ENCODE measurements around the gene EP400. TPM values are rescaled to one million over a fixed set of nuclear protein-coding genes. Genes with fewer than 3 reads are reported as not detected.

The EP400 gene
- total RNA-seq, 1 donor: 14.5 TPM

- Histone ChIP-seq H3K4me2 (ENCODE audit: insufficient read depth, low read length) (no peak overlapping the region), H3K27ac (ENCODE audit: low read depth, low read length) (no peak overlapping the region), H3K4me3 (ENCODE audit: insufficient read depth, low read length) (no peak overlapping the region), H3K27me3 (ENCODE audit: insufficient read depth, low read length) (no peaks in the 10 kb centered on the region), H2AFZ (ENCODE audit: low read length) (no peak overlapping the region), H3K36me3 (ENCODE audit: insufficient read depth, low read length) (peaks cover 34% of the 10 kb centered on the region), H3K9me3 (ENCODE audit: low read depth, low read length) (no peaks in the 10 kb centered on the region), H3K79me2 (ENCODE audit: insufficient read depth, low read length) (no peaks in the 10 kb centered on the region), H4K20me1 (ENCODE audit: insufficient read depth, low read length) (no peaks in the 10 kb centered on the region), H3K4me1 (ENCODE audit: insufficient read depth, low read length) (no peaks in the 10 kb centered on the region)
- TF ChIP-seq CTCF (IDR thresholded peaks at IDR 0.05; ENCODE audit: extremely low read depth, low read depth, low read length): no peak
- peak; percentile 90 for DNase-seq (ENCODE audit: insufficient read length, low spot score, missing footprints)
These were observed 31.3 kb upstream of the EP400 start for GRCh38 chr12:131918311-131919050.

DNA sequence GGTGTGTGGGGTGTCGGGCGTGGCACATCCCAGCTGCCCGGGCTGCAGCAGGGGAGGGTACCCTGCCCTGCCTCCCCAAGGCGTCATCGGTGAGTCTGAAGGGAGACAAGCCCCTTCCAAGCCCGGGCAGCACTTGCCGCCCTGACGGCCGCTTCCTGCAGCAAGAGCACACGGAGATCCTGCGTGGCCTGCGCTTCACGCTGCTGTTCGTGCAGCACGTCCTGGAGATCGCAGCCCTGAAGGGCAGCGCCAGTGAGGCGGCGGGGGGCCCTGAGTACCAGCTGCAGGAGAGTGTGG, 30.7 kb upstream of the EP400 start:
- H4K20me1 ChIP-seq (ENCODE audit: insufficient read depth, low read length): no peaks in the 10 kb centered on the region
- no peaks in the 10 kb centered on the region for H3K9me3 ChIP-seq (ENCODE audit: low read depth, low read length)
- H2AFZ ChIP-seq (ENCODE audit: low read length): no peak overlapping the region
- no peak for TF ChIP-seq CTCF (IDR thresholded peaks at IDR 0.05; ENCODE audit: extremely low read depth, low read depth, low read length)
- no peaks in the 10 kb centered on the region for H3K27me3 ChIP-seq (ENCODE audit: insufficient read depth, low read length)
- no peak overlapping the region for H3K4me3 ChIP-seq (ENCODE audit: insufficient read depth, low read length)
- peak; percentile 87 for DNase-seq (ENCODE audit: insufficient read length, low spot score, missing footprints)
- H3K4me1 ChIP-seq (ENCODE audit: insufficient read depth, low read length): no peaks in the 10 kb centered on the region
- peaks cover 32% of the 10 kb centered on the region for H3K36me3 ChIP-seq (ENCODE audit: insufficient read depth, low read length)
- H3K27ac ChIP-seq (ENCODE audit: low read depth, low read length): no peak overlapping the region
- no peak overlapping the region for H3K4me2 ChIP-seq (ENCODE audit: insufficient read depth, low read length)
- H3K79me2 ChIP-seq (ENCODE audit: insufficient read depth, low read length): no peaks in the 10 kb centered on the region

- Histone ChIP-seq H3K4me2 (ENCODE audit: insufficient read depth, low read length) (no peak overlapping the region), H3K4me1 (ENCODE audit: insufficient read depth, low read length) (no peaks in the 10 kb centered on the region), H3K79me2 (ENCODE audit: insufficient read depth, low read length) (no peaks in the 10 kb centered on the region), H4K20me1 (ENCODE audit: insufficient read depth, low read length) (no peaks in the 10 kb centered on the region), H3K9me3 (ENCODE audit: low read depth, low read length) (no peaks in the 10 kb centered on the region), H3K4me3 (ENCODE audit: insufficient read depth, low read length) (no peak overlapping the region), H2AFZ (ENCODE audit: low read length) (no peak overlapping the region), H3K36me3 (ENCODE audit: insufficient read depth, low read length) (peaks cover 26% of the 10 kb centered on the region), H3K27ac (ENCODE audit: low read depth, low read length) (no peak overlapping the region), H3K27me3 (ENCODE audit: insufficient read depth, low read length) (no peaks in the 10 kb centered on the region)
- DNase-seq (ENCODE audit: insufficient read length, low spot score, missing footprints): peak; percentile 90
- no peak for TF ChIP-seq CTCF (IDR thresholded peaks at IDR 0.05; ENCODE audit: extremely low read depth, low read depth, low read length)
These were observed 30.2 kb upstream of the EP400 start for GRCh38 chr12:131919366-131920156.

GRCh38 chr12:131920157-131920508, 29.6 kb upstream of the EP400 start:
- Histone ChIP-seq H3K4me1 (ENCODE audit: insufficient read depth, low read length) (no peaks in the 10 kb centered on the region), H3K9me3 (ENCODE audit: low read depth, low read length) (no peaks in the 10 kb centered on the region), H3K27ac (ENCODE audit: low read depth, low read length) (no peak overlapping the region), H3K79me2 (ENCODE audit: insufficient read depth, low read length) (no peaks in the 10 kb centered on the region), H3K4me2 (ENCODE audit: insufficient read depth, low read length) (no peak overlapping the region), H2AFZ (ENCODE audit: low read length) (no peak overlapping the region), H3K4me3 (ENCODE audit: insufficient read depth, low read length) (no peak overlapping the region), H3K27me3 (ENCODE audit: insufficient read depth, low read length) (no peaks in the 10 kb centered on the region), H4K20me1 (ENCODE audit: insufficient read depth, low read length) (no peaks in the 10 kb centered on the region), H3K36me3 (ENCODE audit: insufficient read depth, low read length) (peaks cover 20% of the 10 kb centered on the region)
- TF ChIP-seq CTCF (IDR thresholded peaks at IDR 0.05; ENCODE audit: extremely low read depth, low read depth, low read length): no peak
- DNase-seq (ENCODE audit: insufficient read length, low spot score, missing footprints): peak; percentile 89
